Breast epithelium (tissue), 4 donors: ENCODE data around the gene PROSER3. TPM values are rescaled to one million over a fixed set of nuclear protein-coding genes. Genes with fewer than 3 reads are reported as not detected.

ENCODE experiments used
- DNase-seq, 2 donors: peaks; one replicate each; pipeline ENCODE4 v3.0.0-alpha.2; 2019; ENCODE audit warnings: low spot score in 2 of 2
- H3K27ac ChIP-seq, 2 donors: fragments of 200-600 bp; sonication (generic) in 1 of 2; one replicate each; pipeline ENCODE4 v1.5.1; 2016 to 2019; ENCODE audit warnings: mild to moderate bottlenecking in 1 of 2
- H3K27me3 ChIP-seq, 2 donors: fragments of 200-600 bp; sonication (generic) in 1 of 2; one replicate each; pipeline versions ENCODE4 v1.5.1 to v1.6.0; 2017 to 2019; ENCODE audit warnings: control low read depth in 1 of 2, mild to moderate bottlenecking in 1 of 2
- H3K36me3 ChIP-seq: fragments of 200-600 bp; one replicate; pipeline ENCODE4 v1.5.1; 2019
- H3K4me1 ChIP-seq, 2 donors: fragments of 200-600 bp; sonication (generic); one replicate each; pipeline ENCODE4 v1.5.1; 2016 to 2019; ENCODE audit warnings: control low read depth in 1 of 2
- H3K4me3 ChIP-seq, 3 donors: fragments of 200-600 bp; sonication (generic); 1 replicate in 2 of 3; 2 replicates in 1 of 3; pipeline ENCODE4 v1.5.1; 2016 to 2019; ENCODE audit warnings: mild to moderate bottlenecking in 3 of 3, moderate library complexity in 2 of 3
- H3K9me3 ChIP-seq, 2 donors: fragments of 200-600 bp; sonication (generic) in 1 of 2; one replicate each; pipeline ENCODE4 v1.5.1; 2016 to 2019; ENCODE audit warnings: control low read depth in 1 of 2
- POLR2A ChIP-seq: fragments of 450-650 bp; IDR thresholded peaks from one replicate; pipeline ENCODE4 v1.6.1; 2016; ENCODE audit warnings: antibody characterized with exemption, mild to moderate bottlenecking, moderate library complexity
- POLR2AphosphoS5 ChIP-seq, 3 donors: sonication (generic); formaldehyde crosslinking; IDR thresholded peaks; one replicate each; pipeline ENCODE4 v1.6.1; 2017; ENCODE audit warnings: antibody characterized with exemption in 3 of 3
- intact Hi-C: fragments of 100-400 bp; cut with DNase I; formaldehyde crosslinking; loops from one replicate; pipeline ENCODE4 v1.15.1; 2023; ENCODE audit warnings: low total_unique reads
- total RNA-seq, 3 donors: library from RNA; depleted of rRNA; stranded (reverse); fragments of >200 nt; gene quantifications; one replicate each; pipeline ENCODE4 v1.1.0, GENCODE V29; 2016
- TF ChIP-seq, protein P1 (sequence below), 3 donors: fragments of 450-650 bp; IDR thresholded peaks; one replicate each; pipeline ENCODE4 v1.5.1; 2016 to 2017; ENCODE audit warnings: antibody characterized with exemption in 3 of 3, mild to moderate bottlenecking in 3 of 3, moderate library complexity in 3 of 3

The PROSER3 gene
- total RNA-seq, 3 donors from 2014 or later: 5.7 to 6.4 (median 6.2) TPM

DNA sequence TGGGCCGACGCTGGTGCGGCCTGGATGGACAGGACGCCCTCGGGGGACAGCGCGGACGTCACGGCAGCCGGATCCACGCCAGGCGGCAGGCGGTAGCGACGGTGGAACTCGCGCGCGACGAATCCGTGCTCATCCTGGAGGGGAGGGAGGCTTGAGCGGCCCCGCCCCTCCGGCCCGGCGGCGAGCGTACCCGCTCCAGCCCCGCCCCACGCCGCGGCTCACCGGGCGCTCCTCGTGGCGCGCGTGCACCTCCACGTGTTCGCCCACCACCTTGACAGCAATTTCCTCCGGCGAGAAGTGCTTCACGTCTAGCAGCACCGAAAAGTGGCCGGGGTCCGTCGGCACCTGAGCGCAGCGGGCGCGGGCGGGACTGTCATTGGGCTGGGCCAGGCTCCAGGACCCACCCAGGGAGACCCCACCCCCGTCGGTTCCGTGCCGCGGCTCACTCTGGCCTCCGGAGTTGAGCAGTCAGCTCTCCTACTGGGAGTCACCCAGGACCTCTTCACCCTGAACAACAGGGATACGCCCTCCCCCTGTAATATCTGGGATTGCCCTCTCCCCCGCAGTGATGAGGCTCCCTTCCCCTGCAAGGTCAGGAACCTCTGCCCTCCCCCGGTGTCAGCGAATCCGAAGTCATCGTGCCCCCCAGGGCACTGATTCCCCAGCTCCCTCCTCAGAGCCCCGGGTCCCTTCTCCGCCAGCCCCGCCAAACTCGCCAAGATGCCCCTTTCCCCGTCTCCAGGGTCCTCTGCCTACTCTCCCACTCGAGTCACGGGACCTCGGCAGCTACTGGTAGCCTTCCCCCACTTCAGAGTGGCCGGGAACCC lies 2.2 kb upstream of the PROSER3 start:
- Histone ChIP-seq H3K9me3 (no peaks in the 10 kb centered on the region), H3K36me3 (peaks cover 4% of the 10 kb centered on the region), H3K4me3 (peak overlapping the region; percentile 76 to 92 (median 79)), H3K27me3 (no peaks in the 10 kb centered on the region), H3K27ac (peak overlapping the region; percentile 98), H3K4me1 (peaks cover 0 to 8% of the 10 kb centered on the region in 2 donors)
- intact Hi-C loops: no loop called here
- peak; percentile 60 to 80 for DNase-seq
- TF ChIP-seq POLR2AphosphoS5 (IDR thresholded peaks at IDR 0.05) (peak; percentile 14 to 55 (median 44)), POLR2A (no peak)
- TF ChIP-seq, protein P1, sequence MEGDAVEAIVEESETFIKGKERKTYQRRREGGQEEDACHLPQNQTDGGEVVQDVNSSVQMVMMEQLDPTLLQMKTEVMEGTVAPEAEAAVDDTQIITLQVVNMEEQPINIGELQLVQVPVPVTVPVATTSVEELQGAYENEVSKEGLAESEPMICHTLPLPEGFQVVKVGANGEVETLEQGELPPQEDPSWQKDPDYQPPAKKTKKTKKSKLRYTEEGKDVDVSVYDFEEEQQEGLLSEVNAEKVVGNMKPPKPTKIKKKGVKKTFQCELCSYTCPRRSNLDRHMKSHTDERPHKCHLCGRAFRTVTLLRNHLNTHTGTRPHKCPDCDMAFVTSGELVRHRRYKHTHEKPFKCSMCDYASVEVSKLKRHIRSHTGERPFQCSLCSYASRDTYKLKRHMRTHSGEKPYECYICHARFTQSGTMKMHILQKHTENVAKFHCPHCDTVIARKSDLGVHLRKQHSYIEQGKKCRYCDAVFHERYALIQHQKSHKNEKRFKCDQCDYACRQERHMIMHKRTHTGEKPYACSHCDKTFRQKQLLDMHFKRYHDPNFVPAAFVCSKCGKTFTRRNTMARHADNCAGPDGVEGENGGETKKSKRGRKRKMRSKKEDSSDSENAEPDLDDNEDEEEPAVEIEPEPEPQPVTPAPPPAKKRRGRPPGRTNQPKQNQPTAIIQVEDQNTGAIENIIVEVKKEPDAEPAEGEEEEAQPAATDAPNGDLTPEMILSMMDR (IDR thresholded peaks at IDR 0.05): no peak

DNA sequence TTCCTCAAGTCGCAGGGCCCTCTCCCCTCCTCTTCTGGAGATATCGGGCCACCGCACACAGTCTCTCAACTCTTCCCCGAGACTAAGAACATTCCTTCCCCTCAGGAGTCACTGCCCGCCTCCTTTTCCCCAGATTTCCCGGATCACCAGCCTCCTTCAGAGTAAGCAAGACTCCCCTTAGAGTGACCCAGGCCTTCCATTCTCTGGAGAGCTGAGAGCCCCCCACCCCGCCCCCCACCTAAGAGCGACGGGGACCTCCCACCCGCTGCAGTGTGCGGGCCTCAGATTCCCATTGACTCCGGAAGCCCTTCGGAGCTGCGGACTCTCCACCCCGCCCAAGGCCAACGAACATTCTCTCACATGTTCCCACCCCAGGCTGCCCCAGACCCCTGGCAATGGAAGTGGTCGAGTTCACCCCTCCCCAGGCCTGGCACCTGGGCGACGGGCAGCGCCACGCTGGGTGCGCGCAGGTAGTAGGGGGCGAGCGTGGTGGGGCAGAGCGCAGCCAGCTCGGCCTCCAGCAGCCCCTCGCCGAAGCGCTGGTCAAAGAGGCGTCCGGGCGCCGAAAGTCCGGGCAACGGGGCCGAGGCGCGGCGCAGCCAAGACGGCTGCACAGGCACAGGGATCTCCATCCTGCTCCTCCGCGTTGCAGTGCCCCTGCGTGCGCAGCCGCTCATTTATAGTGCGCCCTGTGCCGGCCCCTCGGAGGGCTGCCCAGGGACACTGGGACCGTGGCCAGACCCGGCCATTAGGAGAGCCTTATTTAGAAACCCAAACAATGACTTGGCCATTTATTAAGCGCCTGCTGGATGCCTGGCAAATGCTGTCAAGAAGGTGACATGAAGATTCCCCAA lies 1.4 kb upstream of the PROSER3 start, which contains the start of gene HSPB6:
Gene HSPB6 (minus strand): TSS at position 653 of the 854 bp plus-strand sequence. CDS start 21 bp downstream, at position 632.
- no peaks in the 10 kb centered on the region for H3K9me3 ChIP-seq
- intact Hi-C loops: no loop called here
- peak within 1 kb of the TSS; percentile 98 for H3K27ac ChIP-seq
- H3K36me3 ChIP-seq: peaks cover 4% of the 10 kb centered on the region
- no peaks in the 10 kb centered on the region for H3K27me3 ChIP-seq
- no peak for DNase-seq
- peak in 2 of 3 donors; percentile 53 to 55 for TF ChIP-seq POLR2AphosphoS5 (IDR thresholded peaks at IDR 0.05)
- peak; percentile 35 for TF ChIP-seq POLR2A
- TF ChIP-seq, protein P1 (IDR thresholded peaks at IDR 0.05): no peak
- peak within 1 kb of the TSS; percentile 76 to 92 (median 79) for H3K4me3 ChIP-seq
- H3K4me1 ChIP-seq: peaks cover 0 to 8% of the 10 kb centered on the region in 2 donors

DNA sequence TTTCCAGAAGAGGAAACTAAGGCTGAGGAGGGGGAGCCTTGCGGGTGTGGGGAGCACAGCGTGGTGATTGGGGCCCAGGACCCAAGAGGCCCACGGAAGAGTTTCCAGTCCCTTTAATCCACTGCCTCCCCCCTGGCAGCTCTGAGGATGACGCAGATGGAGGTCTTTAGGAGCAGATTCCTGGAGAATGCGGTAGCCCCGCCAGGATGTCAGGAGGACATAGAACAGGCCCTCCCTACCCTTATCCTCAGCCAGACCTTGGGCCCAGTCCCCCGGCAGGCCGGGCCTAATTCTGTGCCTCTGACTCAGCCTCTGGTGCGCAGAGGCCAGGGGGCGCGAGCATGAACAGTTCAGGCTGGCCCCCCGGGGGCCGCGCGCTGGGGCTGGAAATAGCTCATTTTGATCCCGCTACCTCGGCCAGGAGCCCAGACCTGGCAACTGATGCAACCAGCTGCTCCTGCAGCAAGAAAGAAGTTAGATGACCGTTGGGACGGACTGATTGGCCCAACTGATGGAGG lies 686 bp upstream of the PROSER3 start:
- H3K4me1 ChIP-seq: peaks cover 0 to 8% of the 10 kb centered on the region in 2 donors
- peak in 1 of 2 donors; percentile 72 for DNase-seq
- H3K27ac ChIP-seq: peak overlapping the region; percentile 98
- peak overlapping the region; percentile 76 to 92 (median 79) for H3K4me3 ChIP-seq
- H3K27me3 ChIP-seq: no peaks in the 10 kb centered on the region
- peaks cover 7% of the 10 kb centered on the region for H3K36me3 ChIP-seq
- intact Hi-C loops: no loop called here
- TF ChIP-seq, protein P1 (IDR thresholded peaks at IDR 0.05): no peak
- TF ChIP-seq POLR2AphosphoS5 (IDR thresholded peaks at IDR 0.05) (peak in 2 of 3 donors; percentile 23 to 64), POLR2A (no peak)
- H3K9me3 ChIP-seq: no peaks in the 10 kb centered on the region

DNA sequence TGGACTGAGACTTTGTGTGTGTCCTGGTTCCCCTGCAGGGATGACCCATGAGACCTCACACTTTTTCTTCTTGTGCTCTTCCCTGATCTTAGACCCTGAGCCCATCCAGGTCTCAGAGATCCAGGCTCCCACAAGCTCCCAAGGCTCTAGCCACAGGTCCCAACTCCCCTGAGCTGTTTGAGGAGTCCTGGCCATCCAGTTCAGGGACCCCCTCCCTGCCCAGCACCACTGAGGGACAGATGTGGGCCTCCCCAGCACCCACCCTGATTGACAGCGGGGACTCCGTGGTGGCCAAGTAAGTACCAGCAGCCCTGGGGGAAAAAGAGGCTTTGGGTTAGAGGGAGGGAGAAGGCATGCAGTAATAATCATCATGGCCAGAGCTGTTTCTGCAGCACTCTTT lies 1.7 kb downstream of the PROSER3 start:
- intact Hi-C loops: no loop called here
- H3K36me3 ChIP-seq: peaks cover 4% of the 10 kb centered on the region
- no peak for DNase-seq
- H3K4me1 ChIP-seq: peaks cover 0 to 8% of the 10 kb centered on the region in 2 donors
- H3K4me3 ChIP-seq: no peak overlapping the region
- no peaks in the 10 kb centered on the region for H3K27me3 ChIP-seq
- TF ChIP-seq POLR2A (no peak), POLR2AphosphoS5 (IDR thresholded peaks at IDR 0.05) (no peak)
- TF ChIP-seq, protein P1 (IDR thresholded peaks at IDR 0.05): no peak
- no peaks in the 10 kb centered on the region for H3K9me3 ChIP-seq
- no peak overlapping the region for H3K27ac ChIP-seq
